Measurements from ENCODE around the gene CACNA1I. TPM values are rescaled to one million over a fixed set of nuclear protein-coding genes. Genes with fewer than 3 reads are reported as not detected.

Gene CACNA1I
- total RNA-seq, 2 experiments from 2014 or later = 8.4 to 9.3 TPM

DNA sequence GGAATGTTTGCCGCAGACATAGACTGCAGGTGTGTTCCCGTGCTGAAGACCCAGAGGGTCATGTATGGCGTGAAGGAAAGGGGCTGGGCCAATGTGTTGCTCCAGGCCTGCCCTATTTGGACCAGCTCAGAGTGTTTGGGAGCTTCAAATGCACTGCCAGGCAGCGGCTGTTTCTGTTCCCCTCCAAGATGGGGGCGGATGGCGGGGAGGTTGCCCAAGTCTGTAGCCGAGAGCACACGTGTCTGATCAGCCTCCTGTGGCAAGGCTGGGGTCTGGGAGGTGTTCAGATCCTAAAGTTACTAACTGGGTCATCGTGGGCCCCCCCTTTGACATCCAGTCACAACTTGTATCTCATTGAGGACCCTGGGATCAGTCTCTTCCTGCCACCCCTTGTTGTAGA is 45.5 kb downstream of the CACNA1I start:
- peaks cover 10% of the 10 kb centered on the region for H3K9me3 Mint-ChIP-seq
- H3K4me1 Mint-ChIP-seq = peaks cover 23% of the 10 kb centered on the region
- POLR2A ChIA-PET = interaction anchor here (0.6 kb wide), 1 partner anchor 283 kb away, joined by 4 read pairs; no protein-coding TSS in a partner anchor

DNA sequence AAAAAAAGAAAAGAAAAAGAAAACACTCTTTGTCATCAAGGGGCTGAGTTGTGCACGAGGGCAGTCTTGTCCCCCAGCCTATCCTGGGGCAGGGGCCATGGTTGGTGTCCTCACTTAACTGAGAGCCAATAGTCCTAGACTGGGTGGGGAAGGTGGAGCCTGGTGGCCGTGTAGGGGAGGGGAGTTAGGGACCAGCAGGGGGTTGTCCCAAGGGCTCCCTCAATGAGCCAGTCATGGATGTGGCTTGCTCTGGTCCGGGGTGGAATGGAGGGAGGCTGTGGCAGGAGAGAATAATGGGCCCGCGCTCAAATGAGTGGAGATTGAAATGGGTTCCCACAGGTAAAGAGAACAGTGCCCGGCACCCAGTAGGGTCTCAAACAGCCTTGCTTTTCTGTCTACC is 46.2 kb downstream of the CACNA1I start:
- CTCF ChIA-PET = no interaction called here
- Mint-ChIP-seq H3K9me3 (peaks cover 7% of the 10 kb centered on the region), H3K27me3 (peaks cover 16% of the 10 kb centered on the region), H3K4me3 (no peak overlapping the region), H3K4me1 (peaks cover 23% of the 10 kb centered on the region), H3K27ac (no peak overlapping the region), H3K36me3 (ENCODE audit: low read depth) (peaks cover 5% of the 10 kb centered on the region)
- no peak for DNase-seq
- POLR2A ChIA-PET = no interaction called here

More for the DNA sequence above, 45.5 kb downstream of the CACNA1I start:
- no peak for DNase-seq
- peaks cover 6% of the 10 kb centered on the region for H3K36me3 Mint-ChIP-seq (ENCODE audit: low read depth)
- H3K27ac Mint-ChIP-seq = no peak overlapping the region
- CTCF ChIA-PET = interaction anchor here (0.6 to 1.0 kb wide), 2 partner anchors 13 to 999 kb away, joined by 3 read pairs; no protein-coding TSS in a partner anchor
- peaks cover 16% of the 10 kb centered on the region for H3K27me3 Mint-ChIP-seq
- H3K4me3 Mint-ChIP-seq = no peak overlapping the region

DNA sequence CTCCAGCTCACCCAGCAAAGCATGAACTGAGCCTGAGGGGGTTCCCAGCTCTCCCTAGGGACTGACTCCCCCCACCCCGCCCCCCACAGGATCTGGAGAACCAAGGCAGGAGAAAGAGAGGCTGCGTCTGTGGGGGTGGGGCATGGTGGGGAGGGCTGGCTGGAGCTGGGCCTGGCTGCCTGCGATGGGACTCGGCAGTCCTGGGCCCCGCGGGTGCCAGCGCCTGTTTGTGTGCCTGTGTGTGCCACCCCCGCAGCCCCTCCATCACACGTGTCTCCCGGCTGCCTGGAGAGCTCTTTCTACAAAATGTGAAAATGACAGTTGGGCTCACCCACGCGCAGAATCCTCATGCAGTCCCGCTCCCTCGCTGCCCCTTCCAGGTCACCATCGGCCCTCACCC is 46.8 kb downstream of the CACNA1I start:
- H3K27ac Mint-ChIP-seq = no peak overlapping the region
- H3K36me3 Mint-ChIP-seq (ENCODE audit: low read depth) = peaks cover 3% of the 10 kb centered on the region
- H3K27me3 Mint-ChIP-seq = peaks cover 16% of the 10 kb centered on the region
- peaks cover 2% of the 10 kb centered on the region for H3K9me3 Mint-ChIP-seq
- POLR2A ChIA-PET = no interaction called here
- DNase-seq = no peak
- H3K4me3 Mint-ChIP-seq = no peak overlapping the region
- CTCF ChIA-PET = no interaction called here
- peaks cover 20% of the 10 kb centered on the region for H3K4me1 Mint-ChIP-seq

DNA sequence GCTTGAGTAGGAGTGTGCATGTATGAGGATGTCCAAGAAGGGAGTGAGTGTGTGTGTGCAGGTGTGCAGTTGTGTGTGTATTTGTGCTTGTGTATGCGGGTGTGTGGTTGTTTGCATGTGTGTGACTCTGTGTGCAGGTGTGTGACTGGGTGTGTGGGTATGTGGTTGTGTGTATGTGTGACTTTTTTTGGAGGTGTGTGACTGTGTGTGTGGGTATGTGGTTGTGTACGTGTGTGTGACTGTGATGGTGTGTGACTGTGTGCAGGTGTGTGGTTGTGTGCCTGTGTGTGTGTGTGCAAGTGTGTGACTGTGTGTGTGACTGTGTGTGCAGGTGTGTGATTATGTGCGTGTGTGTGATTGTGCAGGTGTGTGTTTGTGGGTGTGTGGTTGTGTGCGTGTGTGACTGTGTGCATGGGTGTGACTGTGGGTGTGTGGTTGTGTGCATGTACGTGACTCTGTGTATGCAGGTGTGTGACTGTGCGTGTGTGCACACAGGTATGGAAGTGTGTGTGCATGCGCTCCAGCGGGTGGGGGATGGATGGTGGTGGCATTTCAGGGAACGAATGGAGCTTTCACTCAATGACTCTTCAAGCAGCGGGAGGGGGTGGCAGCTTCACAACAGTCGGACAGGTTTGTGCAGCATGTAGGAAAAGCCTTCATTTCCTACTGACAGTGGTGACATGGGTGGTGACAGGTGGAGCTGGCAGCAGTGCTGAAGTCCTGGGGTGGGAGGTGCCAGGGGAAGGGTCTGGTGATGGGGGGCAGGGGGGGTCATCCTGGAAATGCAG is 47.6 kb downstream of the CACNA1I start:
- POLR2A ChIA-PET = interaction anchor here (0.6 kb wide), 1 partner anchor 87 kb away, joined by 3 read pairs; no protein-coding TSS in a partner anchor
- Mint-ChIP-seq H3K36me3 (ENCODE audit: low read depth) (no peaks in the 10 kb centered on the region), H3K27me3 (peaks cover 14% of the 10 kb centered on the region), H3K27ac (no peak overlapping the region), H3K4me3 (no peak overlapping the region), H3K4me1 (peaks cover 11% of the 10 kb centered on the region), H3K9me3 (no peaks in the 10 kb centered on the region)
- no peak for DNase-seq
- CTCF ChIA-PET = interaction anchor here (0.7 kb wide), 1 partner anchor 339 kb away, joined by 3 read pairs; no protein-coding TSS in a partner anchor

DNA sequence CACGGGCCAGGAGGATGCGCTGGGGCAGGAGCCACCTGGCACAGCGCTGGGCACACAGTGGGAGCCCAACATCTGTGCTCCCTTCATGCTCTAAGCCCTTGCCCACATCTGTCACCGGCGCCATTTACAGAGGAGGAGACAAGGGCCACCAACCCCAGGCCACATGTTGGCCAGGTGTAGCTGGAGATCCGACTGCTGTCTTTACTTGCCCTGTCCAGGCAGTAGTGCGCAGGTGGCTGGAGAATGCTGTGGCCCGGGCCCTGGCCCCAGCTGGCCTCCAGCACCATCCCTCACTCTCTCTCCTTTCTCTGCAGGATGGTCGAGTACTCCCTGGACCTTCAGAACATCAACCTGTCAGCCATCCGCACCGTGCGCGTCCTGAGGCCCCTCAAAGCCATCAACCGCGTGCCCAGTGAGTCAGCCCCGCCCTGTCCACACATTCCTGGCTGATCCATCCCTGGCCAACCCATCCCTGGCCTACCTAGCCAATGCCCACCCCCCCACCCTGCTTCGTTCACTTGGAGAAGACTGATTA is 48.5 kb downstream of the CACNA1I start:
- Mint-ChIP-seq H3K27me3 (peaks cover 14% of the 10 kb centered on the region), H3K9me3 (no peaks in the 10 kb centered on the region), H3K36me3 (ENCODE audit: low read depth) (no peaks in the 10 kb centered on the region)

DNA sequence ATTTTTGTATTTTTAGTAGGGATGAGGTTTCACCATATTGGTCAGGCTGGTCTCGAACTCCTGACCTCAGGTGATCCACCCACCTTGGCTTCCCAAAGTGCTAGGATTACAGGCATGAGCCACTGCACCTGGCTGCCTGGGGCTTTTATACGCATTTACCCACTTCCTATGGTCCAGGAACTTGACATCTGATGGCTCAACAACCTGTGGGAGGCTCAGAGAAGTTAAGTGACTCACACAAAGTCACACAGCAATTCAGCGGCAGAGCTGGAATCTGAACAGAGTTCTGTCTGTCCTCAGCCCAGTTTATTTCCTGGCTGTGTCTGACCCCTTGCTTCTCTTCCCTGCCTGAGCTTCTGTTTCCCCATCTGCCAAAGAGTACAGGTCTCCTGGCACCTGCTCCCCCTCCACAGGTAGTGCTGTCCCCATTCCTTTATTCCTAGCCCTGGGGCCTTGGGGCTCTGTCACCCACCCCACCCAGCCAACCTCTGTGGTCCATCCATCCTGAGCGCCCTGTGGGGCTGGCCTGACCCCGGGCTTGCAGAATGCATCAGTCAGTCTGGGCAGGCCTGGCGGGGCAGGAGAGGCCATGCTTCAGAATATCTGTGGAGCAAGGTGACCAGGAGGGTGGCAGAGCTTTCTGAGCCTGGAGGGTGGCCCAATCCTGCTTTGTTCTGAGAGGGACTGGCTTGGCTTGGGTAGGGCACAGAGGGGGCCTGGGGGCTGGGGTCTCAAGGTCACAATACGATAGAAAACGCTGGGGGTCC is 50.6 kb downstream of the CACNA1I start:
- H3K4me1 Mint-ChIP-seq = peaks cover 8% of the 10 kb centered on the region
- no peak overlapping the region for H3K4me3 Mint-ChIP-seq
- H3K27me3 Mint-ChIP-seq = peaks cover 6% of the 10 kb centered on the region
- CTCF ChIA-PET = interaction anchor here (0.8 to 1.4 kb wide), 3 partner anchors 64 to 404 kb away, joined by 3 to 4 read pairs (median 3); no protein-coding TSS in a partner anchor
- no peaks in the 10 kb centered on the region for H3K36me3 Mint-ChIP-seq (ENCODE audit: low read depth)
- POLR2A ChIA-PET = no interaction called here
- H3K9me3 Mint-ChIP-seq = no peaks in the 10 kb centered on the region
- H3K27ac Mint-ChIP-seq = no peak overlapping the region
- DNase-seq = no peak

More for the DNA sequence above, 48.5 kb downstream of the CACNA1I start:
- ChIA-PET POLR2A (no interaction called here), CTCF (interaction anchor here (0.6 to 0.7 kb wide), 2 partner anchors 11 to 338 kb away, joined by 3 read pairs; no protein-coding TSS in a partner anchor)
- Mint-ChIP-seq H3K4me3 (no peak overlapping the region), H3K27ac (no peak overlapping the region), H3K4me1 (peaks cover 6% of the 10 kb centered on the region)
- DNase-seq = no peak

DNA sequence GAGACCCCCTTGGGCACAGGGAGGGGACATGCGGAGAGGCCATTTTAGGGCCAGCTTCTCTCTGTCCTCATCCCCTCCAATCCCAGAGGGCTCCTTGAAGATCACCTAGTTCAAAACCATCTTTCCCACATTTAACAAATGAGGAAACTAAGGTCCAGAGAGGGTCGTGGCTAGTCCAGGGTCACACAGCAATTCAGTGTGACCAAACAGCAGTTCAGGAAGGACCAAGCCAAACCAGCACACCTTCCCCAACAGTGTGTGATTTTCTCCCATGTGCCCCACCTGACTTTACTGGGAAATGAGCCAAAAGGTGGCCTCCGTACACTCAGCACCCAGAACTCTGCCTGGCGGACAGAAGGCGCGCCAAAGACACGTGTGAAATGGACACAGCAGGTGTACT is 51.3 kb downstream of the CACNA1I start:
- no peaks in the 10 kb centered on the region for H3K9me3 Mint-ChIP-seq
- ChIA-PET POLR2A (no interaction called here), CTCF (interaction anchor here (0.7 to 1.4 kb wide), 5 partner anchors 23 to 403 kb away, joined by 3 to 4 read pairs (median 4); no protein-coding TSS in a partner anchor)
- peaks cover 9% of the 10 kb centered on the region for H3K27me3 Mint-ChIP-seq
- no peak overlapping the region for H3K27ac Mint-ChIP-seq
- peaks cover 8% of the 10 kb centered on the region for H3K4me1 Mint-ChIP-seq
- H3K36me3 Mint-ChIP-seq (ENCODE audit: low read depth) = no peaks in the 10 kb centered on the region
- no peak for DNase-seq
- no peak overlapping the region for H3K4me3 Mint-ChIP-seq

DNA sequence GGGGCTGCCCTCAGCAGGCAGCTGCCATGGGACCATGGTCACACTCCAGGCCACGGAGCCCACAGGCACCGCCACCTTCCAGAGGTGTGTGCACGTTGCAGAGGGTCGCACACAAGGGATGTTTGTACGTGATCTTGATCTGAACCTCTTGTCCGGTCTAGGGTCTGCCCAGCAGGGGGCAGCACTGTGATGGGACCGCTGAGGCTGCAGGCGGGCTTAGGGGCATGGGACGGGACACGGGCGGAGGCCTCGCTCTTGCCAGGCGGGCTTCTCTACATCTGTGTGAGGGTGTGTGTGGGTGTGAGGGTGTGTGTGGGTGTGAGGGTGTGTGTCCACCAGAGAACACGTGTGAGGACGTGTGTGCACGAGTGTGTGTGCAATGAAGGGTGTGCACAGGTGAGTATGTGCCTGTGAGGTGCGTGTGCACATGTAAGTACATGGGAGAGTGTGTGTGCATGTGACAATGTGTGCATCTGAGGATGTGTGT is 52.4 kb downstream of the CACNA1I start:
- no peaks in the 10 kb centered on the region for H3K9me3 Mint-ChIP-seq
- H3K4me3 Mint-ChIP-seq = no peak overlapping the region
- ChIA-PET POLR2A (no interaction called here), CTCF (interaction anchor here (0.8 kb wide), 1 partner anchor 78 kb away, joined by 3 read pairs; no protein-coding TSS in a partner anchor)
- no peak overlapping the region for H3K27ac Mint-ChIP-seq
- peaks cover 5% of the 10 kb centered on the region for H3K4me1 Mint-ChIP-seq
- H3K36me3 Mint-ChIP-seq (ENCODE audit: low read depth) = no peaks in the 10 kb centered on the region
- peaks cover 7% of the 10 kb centered on the region for H3K27me3 Mint-ChIP-seq
- DNase-seq = peak; percentile 68

DNA sequence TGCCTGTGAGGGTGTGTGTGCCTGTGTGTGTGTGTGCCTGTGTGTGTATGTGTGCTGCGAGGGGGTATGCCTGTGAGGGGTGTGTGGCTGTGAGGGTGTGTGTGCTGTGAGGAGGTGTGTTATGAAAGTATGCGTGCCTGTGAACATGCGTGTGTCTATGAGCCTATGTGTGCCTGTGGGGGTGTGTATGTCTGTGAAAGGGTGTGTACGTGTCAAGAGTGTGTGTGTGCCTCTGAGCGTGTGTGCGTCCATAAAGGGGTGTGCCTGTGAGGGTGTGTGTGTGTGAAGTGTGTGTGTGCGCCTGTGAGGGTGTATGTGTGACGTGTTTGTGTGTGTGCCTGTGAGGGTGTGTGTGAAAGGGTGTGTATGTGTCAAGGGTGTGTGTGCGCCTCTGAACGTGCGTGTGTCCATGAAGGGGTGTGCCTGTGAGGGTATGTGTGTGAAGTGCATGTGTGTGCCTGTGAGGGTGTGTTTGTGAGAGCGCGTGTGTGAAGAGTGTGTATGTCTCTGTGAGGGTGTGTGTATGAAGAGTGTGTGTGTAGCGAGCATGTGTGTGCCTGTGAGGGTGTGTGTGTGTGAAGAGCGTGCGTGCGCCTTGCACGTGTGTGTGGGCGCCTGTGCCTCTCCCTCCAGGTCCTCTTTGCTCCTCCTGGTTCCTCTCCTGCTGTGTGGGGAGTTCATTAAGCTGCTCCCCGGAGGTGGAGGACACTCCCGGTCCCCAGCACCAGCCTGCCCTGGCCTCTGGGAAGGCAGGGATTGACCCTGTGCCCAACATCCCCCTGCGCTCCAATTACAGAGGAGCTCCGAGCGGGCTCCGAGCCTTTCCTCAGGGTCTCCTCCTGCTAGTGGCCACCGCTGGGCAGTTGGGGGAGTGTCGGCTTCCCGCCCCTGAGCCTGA is 53.3 kb downstream of the CACNA1I start:
- ChIA-PET POLR2A (no interaction called here), CTCF (interaction anchor here (0.6 to 1.6 kb wide), 6 partner anchors 11 to 474 kb away, joined by 3 to 7 read pairs (median 4); no protein-coding TSS in a partner anchor)
- no peak overlapping the region for H3K4me3 Mint-ChIP-seq
- no peak overlapping the region for H3K27ac Mint-ChIP-seq
- no peaks in the 10 kb centered on the region for H3K9me3 Mint-ChIP-seq
- peaks cover 3% of the 10 kb centered on the region for H3K27me3 Mint-ChIP-seq
- no peak for DNase-seq
- H3K4me1 Mint-ChIP-seq = peaks cover 1% of the 10 kb centered on the region
- H3K36me3 Mint-ChIP-seq (ENCODE audit: low read depth) = no peaks in the 10 kb centered on the region

DNA sequence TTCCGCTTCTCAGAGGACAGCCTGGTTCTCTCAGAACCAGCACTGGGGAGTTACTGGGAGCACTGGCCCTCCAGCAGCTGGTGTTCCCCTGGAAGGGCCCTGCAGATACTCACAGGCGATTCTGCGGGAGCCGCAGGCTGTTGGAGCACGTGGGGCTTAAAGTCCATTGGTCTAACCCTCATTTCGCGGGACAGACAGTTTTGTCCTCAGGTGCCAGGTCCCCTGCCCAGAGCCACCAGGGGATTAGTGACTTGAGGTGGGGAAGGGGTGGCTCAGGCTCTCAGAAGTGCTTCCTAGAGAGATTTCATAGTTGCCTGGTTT is 53.9 kb downstream of the CACNA1I start:
- Mint-ChIP-seq H3K9me3 (no peaks in the 10 kb centered on the region), H3K36me3 (ENCODE audit: low read depth) (no peaks in the 10 kb centered on the region), H3K4me1 (peaks cover 4% of the 10 kb centered on the region), H3K27ac (no peak overlapping the region), H3K4me3 (no peak overlapping the region), H3K27me3 (peaks cover 3% of the 10 kb centered on the region)
- no peak for DNase-seq
- ChIA-PET CTCF (interaction anchor here (0.6 to 1.6 kb wide), 6 partner anchors 10 to 473 kb away, joined by 3 to 7 read pairs (median 4); no protein-coding TSS in a partner anchor), POLR2A (no interaction called here)

DNA sequence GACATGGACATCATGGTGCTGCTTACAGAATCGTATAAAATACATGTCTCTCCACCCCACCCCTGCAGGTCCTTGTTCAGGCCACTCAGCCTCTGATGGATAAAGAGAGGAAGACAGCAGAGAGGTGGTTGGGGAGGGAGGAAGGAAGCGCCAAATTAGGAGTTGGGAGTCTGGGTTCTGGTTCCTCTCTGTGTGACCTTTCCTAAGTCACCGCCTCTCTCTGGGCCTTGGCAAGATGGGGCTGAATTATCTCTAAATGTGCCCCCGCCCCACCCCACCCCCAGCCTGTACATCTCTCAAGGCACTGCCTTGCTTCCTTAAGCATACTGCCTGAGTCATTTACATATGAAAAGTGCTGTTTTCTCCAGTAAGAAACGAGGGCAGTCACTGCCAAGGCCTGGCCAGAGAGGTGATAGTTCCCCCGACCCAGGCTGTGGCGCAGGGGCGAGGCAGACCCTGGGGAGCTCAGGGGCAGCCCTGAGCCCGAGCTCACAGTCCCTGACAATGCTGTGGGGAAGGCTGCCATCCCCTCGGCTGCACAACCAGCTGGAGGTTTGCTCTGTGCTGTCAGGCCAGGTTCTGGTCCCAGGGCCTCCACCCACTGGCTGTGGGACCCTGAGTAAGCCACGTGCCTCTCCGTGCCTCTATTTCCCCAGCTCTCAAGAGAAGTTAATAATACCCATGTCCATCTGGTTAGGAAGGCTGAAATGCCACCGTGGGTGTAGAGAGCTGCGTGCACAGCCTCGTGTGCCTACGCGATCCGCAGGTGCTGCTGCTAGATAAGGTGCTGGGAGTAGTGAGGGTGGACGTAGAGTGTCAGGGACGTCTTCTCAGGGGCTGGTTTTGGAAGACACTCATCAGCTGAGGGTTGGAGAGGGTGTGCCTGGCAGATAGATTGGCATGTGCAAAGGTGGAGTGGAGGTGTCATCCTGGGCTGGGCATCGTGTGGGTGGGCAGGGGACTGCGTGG is 55.3 kb downstream of the CACNA1I start:
- peaks cover 4% of the 10 kb centered on the region for H3K4me1 Mint-ChIP-seq
- no peaks in the 10 kb centered on the region for H3K36me3 Mint-ChIP-seq (ENCODE audit: low read depth)
- H3K9me3 Mint-ChIP-seq = no peaks in the 10 kb centered on the region
- H3K4me3 Mint-ChIP-seq = no peak overlapping the region
- H3K27me3 Mint-ChIP-seq = peaks cover 3% of the 10 kb centered on the region
- H3K27ac Mint-ChIP-seq = no peak overlapping the region
- DNase-seq = no peak
- CTCF ChIA-PET = interaction anchor here (0.5 to 1.6 kb wide), 5 partner anchors 13 to 619 kb away, joined by 3 to 7 read pairs (median 3); no protein-coding TSS in a partner anchor
- POLR2A ChIA-PET = no interaction called here
